CD4-positive, alpha-beta memory T cell (primary cell): ENCODE results near the gene MICA. TPM values are rescaled to one million over a fixed set of nuclear protein-coding genes. Genes with fewer than 3 reads are reported as not detected.

ENCODE experiments used
- CTCF ChIA-PET: fragments of 350-600 bp; sonication (Branson Sonifier 250); formaldehyde crosslinking; loops from one replicate; lab custom pipeline; 2021; ENCODE audit warnings: inconsistent platforms; ENCODE audit not compliant: partially characterized antibody; lab: Charles Lee
- POLR2A ChIA-PET: fragments of 350-600 bp; sonication (Branson Sonifier 250); formaldehyde crosslinking; loops from one replicate; lab custom pipeline; 2021; ENCODE audit not compliant: partially characterized antibody; lab: Charles Lee
- DNase-seq, 5 donors: peaks; one replicate each; pipeline versions ENCODE4 v3.0.0 to v3.0.0-alpha.2; 2020 to 2022; ENCODE audit warnings: mixed read lengths in 1 of 5
- H3K27ac ChIP-seq: one replicate; pipeline ENCODE4 v1.7.0; 2013; ENCODE audit warnings: low read depth, low read length
- H3K27me3 ChIP-seq: 2 replicates; pipeline ENCODE4 v1.7.0; 2013; ENCODE audit warnings: mild to moderate bottlenecking, low read length, moderate library complexity; ENCODE audit not compliant: insufficient read depth
- H3K36me3 ChIP-seq: 2 replicates; pipeline ENCODE4 v1.7.0; 2013; ENCODE audit warnings: mild to moderate bottlenecking, low read length, moderate library complexity; ENCODE audit not compliant: insufficient read depth
- H3K4me1 ChIP-seq: 2 replicates; pipeline ENCODE4 v1.7.0; 2013; ENCODE audit warnings: mild to moderate bottlenecking, low read length, moderate library complexity; ENCODE audit not compliant: insufficient read depth
- H3K4me3 ChIP-seq, 2 donors: one replicate each; pipeline ENCODE4 v1.7.0; 2013; ENCODE audit warnings: low read length in 2 of 2, mild to moderate bottlenecking in 1 of 2
- H3K9me3 ChIP-seq, 2 donors: one replicate each; pipeline ENCODE4 v1.7.0; 2013; ENCODE audit warnings: low read length in 2 of 2, control low read depth in 1 of 2; ENCODE audit not compliant: control insufficient read depth in 1 of 2
- H3K27ac Mint-ChIP-seq, 7 donors: one replicate each; pipeline ENCODE4 v1.8.0; 2020 to 2021; ENCODE audit warnings: mixed read lengths in 7 of 7, mild to moderate bottlenecking in 6 of 7, inconsistent platforms in 3 of 7, moderate library complexity in 3 of 7
- H3K27me3 Mint-ChIP-seq, 2 donors: one replicate each; pipeline ENCODE4 v1.8.0; 2020 to 2021; ENCODE audit warnings: mixed read lengths in 2 of 2
- H3K36me3 Mint-ChIP-seq, 2 donors: one replicate each; pipeline ENCODE4 v1.8.0; 2020 to 2021; ENCODE audit warnings: mixed read lengths in 2 of 2, inconsistent platforms in 1 of 2, mild to moderate bottlenecking in 1 of 2
- H3K4me1 Mint-ChIP-seq, 4 donors: one replicate each; pipeline ENCODE4 v1.8.0; 2020 to 2021; ENCODE audit warnings: mixed read lengths in 4 of 4, mild to moderate bottlenecking in 1 of 4
- H3K4me3 Mint-ChIP-seq, 8 donors: one replicate each; pipeline ENCODE4 v1.8.0; 2020 to 2021; ENCODE audit warnings: mixed read lengths in 8 of 8, mild to moderate bottlenecking in 7 of 8, moderate library complexity in 6 of 8, inconsistent platforms in 3 of 8
- H3K9me3 Mint-ChIP-seq, 8 donors: one replicate each; pipeline ENCODE4 v1.8.0; 2020 to 2021; ENCODE audit warnings: mixed read lengths in 8 of 8, mild to moderate bottlenecking in 5 of 8, inconsistent platforms in 3 of 8, moderate library complexity in 1 of 8
- intact Hi-C: fragments of 100-400 bp; cut with micrococcal nuclease; formaldehyde crosslinking; loops from one replicate; pipeline ENCODE4 v1.15.1; 2023
- polyA plus RNA-seq, 2 donors: library from polyadenylated mRNA; unstranded; fragments of 300-500 nt; fragmentation: Illumina TruSeq; gene quantifications; one replicate each; pipeline ENCODE4 v1.2.3, GENCODE V29; 2021
- total RNA-seq, 2 experiments: library from RNA; stranded (reverse); gene quantifications; one replicate each; pipeline ENCODE4 v1.2.3, GENCODE V29; 2021

MICA gene
- total RNA-seq (10 to 100 TPM; 18.5 to 21.2 TPM), polyA plus RNA-seq (1 to 10 TPM; 3.5 to 5.4 TPM)

- Mint-ChIP-seq H3K27ac (peak within 1 kb of the TSS; percentile 75 to 97 (median 91)), H3K27me3 (no peaks in the 10 kb centered on the region), H3K4me1 (peaks cover 55 to 93% (median 70%) of the 10 kb centered on the region in 4 donors), H3K9me3 (peaks cover 0 to 1% (median 0%) of the 10 kb centered on the region in 8 donors), H3K36me3 (peaks cover 0 to 20% of the 10 kb centered on the region in 2 donors), H3K4me3 (peak within 1 kb of the TSS; percentile 86 to 98 (median 97))
- peaks cover 78% of the 10 kb centered on the region for H3K4me1 ChIP-seq
- no peaks in the 10 kb centered on the region for H3K27me3 ChIP-seq
- DNase-seq: peak; percentile 50 to 79 (median 54)
- peak within 1 kb of the TSS; percentile 36 to 69 for H3K4me3 ChIP-seq
- ChIA-PET CTCF (interaction anchor here (0.6 to 1.5 kb wide), 5 partner anchors 9 to 214 kb away, joined by 3 to 10 read pairs (median 3); no protein-coding TSS in a partner anchor), POLR2A (interaction anchor here (1.1 to 5.1 kb wide), 7 partner anchors 10 to 206 kb away, joined by 3 to 30 read pairs (median 5); partner anchors contain the start of genes DDX39B and LTB)
- H3K9me3 ChIP-seq: no peaks in the 10 kb centered on the region
- H3K36me3 ChIP-seq: no peaks in the 10 kb centered on the region
- peak within 1 kb of the TSS; percentile 76 for H3K27ac ChIP-seq
- intact Hi-C loops: no loop called here
Observed at GRCh38 chr6:31403283-31404060, at the start of gene MICA. TSS of gene MICA (plus strand) at chr6:31403595. CDS start at chr6:31403633, 38 bp downstream.

- Histone ChIP-seq H3K4me1 (peaks cover 63% of the 10 kb centered on the region), H3K9me3 (no peaks in the 10 kb centered on the region), H3K27ac (peak overlapping the region; percentile 99), H3K36me3 (peaks cover 27% of the 10 kb centered on the region), H3K27me3 (no peaks in the 10 kb centered on the region), H3K4me3 (peak overlapping the region; percentile 68 to 86)
- DNase-seq: peak in 4 of 5 donors; percentile 18 to 38 (median 32)
- Mint-ChIP-seq H3K4me3 (peak overlapping the region; percentile 67 to 99 (median 98)), H3K36me3 (peaks cover 37 to 53% of the 10 kb centered on the region in 2 donors), H3K27ac (peak overlapping the region; percentile 88 to 100 (median 100)), H3K27me3 (peaks cover 0 to 1% of the 10 kb centered on the region in 2 donors), H3K9me3 (peaks cover 0 to 15% (median 0%) of the 10 kb centered on the region in 8 donors), H3K4me1 (peaks cover 57 to 94% (median 68%) of the 10 kb centered on the region in 4 donors)
- intact Hi-C loops: no loop called here
- CTCF ChIA-PET: interaction anchor here (0.7 to 2.3 kb wide), 6 partner anchors 12 to 160 kb away, joined by 3 to 9 read pairs (median 3); no protein-coding TSS in a partner anchor
- POLR2A ChIA-PET: interaction anchor here (0.6 to 21.6 kb wide), 16 partner anchors 10 to 1490 kb away, joined by 3 to 517 read pairs (median 8); partner anchors contain the start of genes HLA-C, PSMB8 and TCF19
Observed at GRCh38 chr6:31354158-31354863, 49.1 kb upstream of the MICA start.

DNA sequence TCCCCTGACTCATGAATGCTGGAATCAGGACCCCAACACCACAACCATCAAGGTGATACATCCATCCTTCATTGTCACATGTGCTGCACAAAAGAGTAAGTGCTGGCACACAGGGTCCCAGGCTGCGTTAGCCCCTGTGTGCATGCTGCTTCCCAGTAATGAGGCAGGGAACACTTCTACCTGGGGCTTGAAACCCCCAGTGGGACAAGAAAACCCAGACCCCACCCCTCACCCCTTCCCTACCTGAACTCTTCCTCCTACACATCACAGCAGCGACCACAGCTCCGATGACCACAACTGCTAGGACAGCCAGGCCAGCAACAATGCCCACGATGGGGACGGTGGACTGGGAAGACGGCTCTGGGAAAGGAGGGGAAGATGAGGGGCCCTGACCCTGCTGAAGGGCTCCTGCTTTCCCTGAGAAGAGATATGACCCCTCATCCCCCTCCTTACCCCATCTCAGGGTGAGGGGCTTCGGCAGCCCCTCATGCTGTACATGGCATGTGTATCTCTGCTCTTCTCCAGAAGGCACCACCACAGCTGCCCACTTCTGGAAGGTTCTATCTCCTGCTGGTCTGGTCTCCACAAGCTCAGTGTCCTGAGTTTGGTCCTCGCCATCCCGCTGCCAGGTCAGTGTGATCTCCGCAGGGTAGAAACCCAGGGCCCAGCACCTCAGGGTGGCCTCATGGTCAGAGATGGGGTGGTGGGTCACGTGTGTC lies 48.4 kb upstream of the MICA start:
- H3K9me3 ChIP-seq: no peaks in the 10 kb centered on the region
- intact Hi-C loops: no loop called here
- Mint-ChIP-seq H3K4me3 (peak overlapping the region; percentile 67 to 99 (median 98)), H3K27ac (peak overlapping the region; percentile 88 to 100 (median 100)), H3K36me3 (peaks cover 37 to 53% of the 10 kb centered on the region in 2 donors), H3K9me3 (peaks cover 0 to 15% (median 0%) of the 10 kb centered on the region in 8 donors), H3K27me3 (peaks cover 0 to 1% of the 10 kb centered on the region in 2 donors), H3K4me1 (peaks cover 58 to 94% (median 68%) of the 10 kb centered on the region in 4 donors)
- peak in 3 of 5 donors; percentile 17 to 31 (median 20) for DNase-seq
- peak overlapping the region; percentile 68 to 86 for H3K4me3 ChIP-seq
- H3K36me3 ChIP-seq: peaks cover 27% of the 10 kb centered on the region
- ChIA-PET CTCF (interaction anchor here (0.7 to 2.3 kb wide), 4 partner anchors 12 to 160 kb away, joined by 3 to 9 read pairs (median 3); no protein-coding TSS in a partner anchor), POLR2A (interaction anchor here (0.6 to 21.6 kb wide), 13 partner anchors 10 to 1489 kb away, joined by 3 to 517 read pairs (median 12); partner anchors contain the start of genes HLA-C, PSMB8 and TCF19)
- peaks cover 70% of the 10 kb centered on the region for H3K4me1 ChIP-seq
- H3K27me3 ChIP-seq: no peaks in the 10 kb centered on the region
- peak overlapping the region; percentile 99 for H3K27ac ChIP-seq

- H3K27ac ChIP-seq: peak overlapping the region; percentile 99
- POLR2A ChIA-PET: interaction anchor here (1.4 to 21.6 kb wide), 9 partner anchors 9 to 672 kb away, joined by 3 to 517 read pairs (median 18); partner anchors contain the start of gene HLA-C
- H3K9me3 ChIP-seq: no peaks in the 10 kb centered on the region
- peaks cover 56 to 94% (median 65%) of the 10 kb centered on the region in 4 donors for H3K4me1 Mint-ChIP-seq
- intact Hi-C loops: no loop called here
- H3K27me3 ChIP-seq: no peaks in the 10 kb centered on the region
- H3K9me3 Mint-ChIP-seq: peaks cover 0 to 12% (median 0%) of the 10 kb centered on the region in 8 donors
- H3K27me3 Mint-ChIP-seq: peaks cover 0 to 1% of the 10 kb centered on the region in 2 donors
- peaks cover 27% of the 10 kb centered on the region for H3K36me3 ChIP-seq
- peak overlapping the region; percentile 67 to 99 (median 98) for H3K4me3 Mint-ChIP-seq
- H3K36me3 Mint-ChIP-seq: peaks cover 37 to 53% of the 10 kb centered on the region in 2 donors
- CTCF ChIA-PET: no interaction called here
- peak overlapping the region; percentile 68 to 86 for H3K4me3 ChIP-seq
- H3K4me1 ChIP-seq: peaks cover 70% of the 10 kb centered on the region
- no peak for DNase-seq
- H3K27ac Mint-ChIP-seq: peak overlapping the region; percentile 88 to 100 (median 100)
Observed at GRCh38 chr6:31355583-31355948, 47.8 kb upstream of the MICA start.

DNA sequence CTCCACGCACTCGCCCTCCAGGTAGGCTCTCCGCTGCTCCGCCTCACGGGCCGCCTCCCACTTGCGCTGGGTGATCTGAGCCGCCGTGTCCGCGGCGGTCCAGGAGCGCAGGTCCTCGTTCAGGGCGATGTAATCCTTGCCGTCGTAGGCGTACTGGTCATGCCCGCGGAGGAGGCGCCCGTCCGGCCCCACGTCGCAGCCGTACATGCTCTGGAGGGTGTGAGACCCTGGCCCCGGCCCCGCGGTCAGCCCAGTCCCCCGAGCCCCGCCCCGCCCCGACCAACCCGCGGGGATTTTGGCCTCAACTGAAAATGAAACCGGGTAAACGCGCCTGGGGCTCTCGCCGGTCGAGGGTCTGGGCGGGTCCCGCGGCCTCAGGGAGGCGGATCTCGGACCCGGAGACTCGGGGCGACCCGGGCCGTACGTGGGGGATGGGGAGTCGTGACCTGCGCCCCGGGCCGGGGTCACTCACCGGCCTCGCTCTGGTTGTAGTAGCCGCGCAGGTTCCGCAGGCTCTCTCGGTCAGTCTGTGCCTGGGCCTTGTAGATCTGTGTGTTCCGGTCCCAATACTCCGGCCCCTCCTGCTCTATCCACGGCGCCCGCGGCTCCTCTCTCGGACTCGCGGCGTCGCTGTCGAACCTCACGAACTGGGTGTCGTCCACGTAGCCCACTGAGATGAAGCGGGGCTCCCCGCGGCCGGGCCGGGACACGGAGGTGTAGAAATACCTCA lies 47.0 kb upstream of the MICA start:
- Histone ChIP-seq H3K27me3 (no peaks in the 10 kb centered on the region), H3K9me3 (no peaks in the 10 kb centered on the region), H3K4me3 (peak overlapping the region; percentile 68 to 86), H3K36me3 (peaks cover 27% of the 10 kb centered on the region), H3K27ac (peak overlapping the region; percentile 99), H3K4me1 (peaks cover 63% of the 10 kb centered on the region)
- Mint-ChIP-seq H3K36me3 (peaks cover 37 to 53% of the 10 kb centered on the region in 2 donors), H3K4me1 (peaks cover 48 to 88% (median 59%) of the 10 kb centered on the region in 4 donors), H3K27ac (peak overlapping the region; percentile 100), H3K27me3 (peaks cover 1% of the 10 kb centered on the region in 2 donors), H3K4me3 (peak overlapping the region; percentile 97 to 99 (median 99)), H3K9me3 (peaks cover 0 to 12% (median 0%) of the 10 kb centered on the region in 8 donors)
- ChIA-PET POLR2A (interaction anchor here (0.7 to 21.6 kb wide), 6 partner anchors 8 to 156 kb away, joined by 4 to 517 read pairs (median 42); partner anchors contain the start of gene HLA-C), CTCF (no interaction called here)
- intact Hi-C loops: loop anchor here (2.0 kb wide), 1 partner anchor 198 kb away; the partner anchor contains the start of gene TCF19
- peak in 4 of 5 donors; percentile 34 to 73 (median 52) for DNase-seq
